Mammary epithelial cell (primary cell): ENCODE results near the gene DTNB.

ENCODE experiments used
- EZH2 ChIP-seq: IDR thresholded peaks from 2 replicates; pipeline ENCODE4 v1.6.1; 2012; ENCODE audit warnings: low read length, inconsistent platforms, borderline replicate concordance
- TF ChIP-seq, protein P1 (sequence below), 2 donors: IDR thresholded peaks in 1 of 2; conservative IDR thresholded peaks in 1 of 2; 2 replicates each; pipeline ENCODE4 v1.5.1; 2011 to 2012; ENCODE audit warnings: inconsistent platforms in 2 of 2, low read length in 2 of 2, mild to moderate bottlenecking in 2 of 2, control low read depth in 1 of 2, low read depth in 1 of 2; ENCODE audit not compliant: insufficient read depth in 1 of 2; ENCODE audit errors: extremely low read depth in 1 of 2

DNA sequence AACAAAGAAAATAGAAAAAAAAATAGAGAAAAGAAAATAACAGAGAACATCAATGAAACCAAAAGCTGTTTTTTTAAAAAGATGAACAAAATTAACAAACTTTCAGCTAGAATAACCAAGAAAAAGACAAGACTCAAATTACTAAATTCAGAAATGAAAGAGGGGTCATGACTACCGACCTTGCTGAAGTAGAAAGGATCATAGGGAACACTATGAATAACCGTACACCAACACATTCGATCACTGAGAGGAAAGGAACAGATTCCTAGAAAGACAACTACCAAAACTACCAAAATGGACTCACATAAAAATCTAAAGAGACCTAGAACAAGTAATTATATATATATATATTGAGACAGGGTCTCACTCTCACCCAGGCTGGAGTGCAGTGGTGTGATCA is 37.4 kb upstream of the DTNB start:
- TF ChIP-seq, protein P1, sequence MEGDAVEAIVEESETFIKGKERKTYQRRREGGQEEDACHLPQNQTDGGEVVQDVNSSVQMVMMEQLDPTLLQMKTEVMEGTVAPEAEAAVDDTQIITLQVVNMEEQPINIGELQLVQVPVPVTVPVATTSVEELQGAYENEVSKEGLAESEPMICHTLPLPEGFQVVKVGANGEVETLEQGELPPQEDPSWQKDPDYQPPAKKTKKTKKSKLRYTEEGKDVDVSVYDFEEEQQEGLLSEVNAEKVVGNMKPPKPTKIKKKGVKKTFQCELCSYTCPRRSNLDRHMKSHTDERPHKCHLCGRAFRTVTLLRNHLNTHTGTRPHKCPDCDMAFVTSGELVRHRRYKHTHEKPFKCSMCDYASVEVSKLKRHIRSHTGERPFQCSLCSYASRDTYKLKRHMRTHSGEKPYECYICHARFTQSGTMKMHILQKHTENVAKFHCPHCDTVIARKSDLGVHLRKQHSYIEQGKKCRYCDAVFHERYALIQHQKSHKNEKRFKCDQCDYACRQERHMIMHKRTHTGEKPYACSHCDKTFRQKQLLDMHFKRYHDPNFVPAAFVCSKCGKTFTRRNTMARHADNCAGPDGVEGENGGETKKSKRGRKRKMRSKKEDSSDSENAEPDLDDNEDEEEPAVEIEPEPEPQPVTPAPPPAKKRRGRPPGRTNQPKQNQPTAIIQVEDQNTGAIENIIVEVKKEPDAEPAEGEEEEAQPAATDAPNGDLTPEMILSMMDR (conservative IDR thresholded peaks at IDR 0.05 in 1 of 2, IDR thresholded peaks at IDR 0.05 in 1 of 2; ENCODE audit: extremely low read depth in 1 of 2, insufficient read depth in 1 of 2, low read depth in 1 of 2, low read length in 2 of 2) = no peak
- TF ChIP-seq EZH2 = no peak
